GM19351 (cell line): ENCODE measurements around the gene CEP72.
"Not testable (repeated sequence)": the region's sequence is repeated elsewhere in the genome, so short reads cannot be mapped to it uniquely, and the experiment has no call there.

ENCODE experiments used
- ATAC-seq: cut with Tn5 transposase; IDR thresholded peaks from one replicate; pipeline ENCODE4 v1.9.1; 2021; ENCODE audit warnings: mild to moderate bottlenecking, moderate library complexity; ENCODE audit not compliant: unreplicated experiment

The CEP72 gene

DNA sequence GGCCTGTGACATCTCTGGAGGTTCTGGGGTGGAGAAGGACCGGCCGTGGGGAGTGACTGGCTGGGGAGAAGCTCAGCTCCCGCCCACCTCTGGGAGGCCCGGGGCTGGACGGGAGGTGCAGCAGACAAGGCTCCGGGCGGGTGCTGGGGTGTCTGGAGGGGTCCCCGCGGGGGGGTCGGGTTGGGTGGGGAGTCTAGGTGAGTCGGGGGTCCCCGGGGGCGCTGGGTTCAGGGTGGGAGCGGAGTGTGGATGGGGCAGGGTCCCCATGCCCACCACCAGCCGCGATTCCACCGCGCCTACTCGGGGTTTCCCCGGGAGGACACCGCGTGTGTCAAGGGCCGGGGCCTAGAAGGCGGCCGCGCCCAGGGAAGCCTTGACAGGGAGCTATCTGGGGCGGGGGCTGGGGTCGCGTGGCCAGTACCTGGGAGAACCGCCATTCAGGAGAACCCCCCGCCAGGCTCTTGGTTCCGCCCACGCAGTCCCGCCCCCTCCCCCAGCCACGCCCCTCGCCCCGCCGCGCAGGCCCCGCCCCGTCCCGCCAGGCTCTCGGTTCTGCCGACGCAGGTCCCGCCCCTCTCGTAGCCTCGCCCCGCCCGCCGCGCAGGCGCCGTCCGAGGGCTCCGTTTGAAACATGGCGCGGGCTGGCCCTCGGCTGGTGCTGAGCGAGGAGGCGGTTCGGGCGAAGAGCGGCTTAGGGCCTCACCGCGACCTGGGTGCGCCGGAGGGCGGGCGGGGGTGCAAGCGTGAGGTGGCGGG is at the start of gene CEP72:
Gene CEP72, plus strand, starts transcription at position 610 of the 756 bp plus-strand sequence. Its CDS starts 22 bp downstream, at position 632.
- peak; percentile 76 for ATAC-seq

DNA sequence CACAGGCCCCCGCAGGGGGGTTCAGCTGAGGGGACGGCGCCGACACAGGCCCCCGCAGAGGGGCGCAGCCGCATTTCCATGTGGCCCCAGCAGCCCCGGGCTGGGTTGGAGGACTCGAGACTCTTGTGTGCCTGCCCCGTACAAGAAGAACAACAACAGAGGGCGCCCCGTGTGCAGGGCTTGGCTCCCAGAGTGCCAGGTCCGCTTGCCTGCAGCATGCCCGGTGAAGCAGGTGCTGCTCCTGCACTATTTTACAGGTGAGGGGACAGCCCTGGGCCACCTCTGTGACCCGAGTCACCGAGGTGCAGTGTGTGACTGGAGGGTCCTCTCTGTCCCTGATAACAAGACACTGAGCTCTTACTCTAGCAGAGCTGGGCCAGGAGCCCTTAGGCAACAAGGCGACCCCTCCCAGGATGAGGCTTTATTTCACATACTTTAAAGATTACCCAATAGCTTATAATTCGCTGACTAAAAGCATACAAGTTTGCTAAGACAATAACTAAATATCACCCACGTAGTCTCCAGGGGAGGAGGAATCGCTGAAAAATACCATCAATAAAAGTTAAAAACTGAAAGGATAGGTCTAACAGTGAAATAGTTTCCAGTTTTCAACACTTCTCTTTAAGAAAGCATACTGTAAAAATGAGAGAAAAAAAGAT is 46.2 kb upstream of the CEP72 start:
- ATAC-seq: no peak

GRCh38 chr5:566636-567309 is 45.4 kb upstream of the CEP72 start:
- ATAC-seq: no peak

DNA sequence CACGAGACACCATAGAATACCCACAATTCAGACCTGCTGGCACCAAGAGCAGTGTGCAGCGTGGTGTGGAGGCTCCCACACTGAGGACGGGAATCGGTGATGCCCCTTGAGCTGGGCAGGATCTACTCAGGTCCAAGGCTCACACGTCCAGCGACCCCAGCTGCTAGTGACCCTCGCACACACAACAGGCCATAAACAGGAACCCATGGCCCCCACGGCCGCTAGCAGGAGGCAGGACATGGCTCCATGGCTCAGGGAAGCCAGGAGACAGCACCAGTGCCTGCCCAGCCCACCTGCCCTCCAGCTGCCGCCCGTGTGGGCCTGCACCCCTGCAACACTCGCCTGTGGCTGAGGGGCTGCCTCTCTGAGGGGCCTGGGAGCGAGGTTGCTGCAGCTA is 44.5 kb upstream of the CEP72 start:
- no peak for ATAC-seq

GRCh38 chr5:568061-568781 is 43.9 kb upstream of the CEP72 start:
- ATAC-seq: no peak

DNA sequence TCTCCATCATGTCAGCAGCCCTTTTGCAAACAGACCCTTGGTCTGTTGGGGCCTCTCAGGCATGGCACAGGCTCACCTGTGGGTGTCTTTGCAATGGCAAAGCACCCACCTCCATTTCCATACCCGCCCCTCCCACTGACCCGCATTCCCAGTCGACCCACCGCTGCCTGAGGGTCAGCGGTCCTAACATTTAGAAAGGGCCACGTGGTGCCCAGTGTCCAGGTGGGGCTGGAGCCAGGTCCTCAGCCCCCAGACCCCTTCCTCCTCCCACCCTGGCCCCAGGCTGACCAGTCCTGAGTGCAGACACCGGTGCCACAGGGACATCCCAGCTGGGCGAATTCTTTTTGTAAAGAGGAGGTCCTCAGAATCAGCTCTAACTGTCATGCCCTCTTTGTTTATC is 43.3 kb upstream of the CEP72 start:
- ATAC-seq: no peak

GRCh38 chr5:569358-569867 is 42.7 kb upstream of the CEP72 start:
- no peak for ATAC-seq

- no peak for ATAC-seq
These were observed 42.2 kb upstream of the CEP72 start for GRCh38 chr5:569868-570361.

DNA sequence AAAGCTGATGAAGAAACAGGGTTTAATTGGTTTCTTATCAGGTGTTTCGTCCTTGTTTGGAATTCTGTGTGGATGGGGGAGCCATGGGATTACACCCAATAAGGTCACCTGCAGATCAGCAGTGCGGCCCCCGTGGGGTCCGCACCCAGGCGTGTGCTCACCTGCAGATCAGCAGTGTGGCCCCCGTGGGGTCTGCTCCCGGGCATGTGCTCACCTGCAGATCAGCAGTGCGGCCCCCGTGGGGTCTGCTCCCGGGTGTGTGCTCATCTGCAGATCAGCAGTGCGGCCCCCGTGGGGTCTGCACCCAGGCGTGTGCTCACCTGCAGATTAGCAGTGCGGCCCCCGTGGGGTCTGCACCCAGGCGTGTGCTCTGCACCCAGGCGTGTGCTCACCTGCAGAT is 41.7 kb upstream of the CEP72 start:
- no peak for ATAC-seq

DNA sequence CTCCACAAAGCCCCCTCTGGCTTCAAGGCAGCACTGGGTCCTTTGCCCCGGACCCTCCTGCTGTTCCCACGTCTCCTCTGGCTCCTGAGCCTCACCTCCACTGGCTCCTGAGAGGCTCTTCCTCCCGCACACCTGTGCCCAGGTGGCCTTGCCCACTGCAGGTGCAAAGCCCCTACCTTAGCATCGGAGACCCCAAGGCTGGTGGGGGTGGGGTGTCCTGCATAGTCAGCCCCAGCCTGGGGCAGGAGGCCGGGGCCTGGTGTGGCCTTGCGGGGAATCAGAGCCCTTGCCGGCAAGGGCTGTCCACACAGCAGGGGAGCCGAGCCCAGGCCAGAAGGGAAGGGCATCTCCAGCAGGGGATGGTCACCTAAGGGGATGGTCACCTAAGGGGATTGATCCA is 41.3 kb upstream of the CEP72 start:
- no peak for ATAC-seq

GRCh38 chr5:571791-572190 is 40.3 kb upstream of the CEP72 start:
- ATAC-seq: no peak

- no peak for ATAC-seq
These were observed 39.6 kb upstream of the CEP72 start for GRCh38 chr5:572398-573019.

GRCh38 chr5:573206-573605 is 38.9 kb upstream of the CEP72 start:
- ATAC-seq: no peak

GRCh38 chr5:573976-574375 is 38.2 kb upstream of the CEP72 start:
- no peak for ATAC-seq

DNA sequence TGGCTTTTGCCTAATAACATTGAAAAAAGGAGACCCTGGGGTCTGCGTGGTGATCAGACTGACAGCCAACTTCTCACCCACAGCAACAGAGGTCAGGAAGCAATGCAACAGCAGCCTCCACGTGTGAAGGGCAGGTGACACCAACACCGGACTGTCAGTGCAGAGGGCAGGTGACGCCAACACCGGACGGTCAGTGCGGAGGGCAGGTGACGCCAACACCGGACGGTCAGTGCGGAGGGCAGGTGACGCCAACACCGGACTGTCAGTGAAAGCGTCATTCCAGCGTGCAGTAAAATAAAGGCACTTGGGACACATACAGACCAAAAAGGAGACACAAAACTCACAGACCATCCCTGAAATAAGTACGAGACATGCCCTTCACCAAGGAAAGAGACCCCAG is 37.2 kb upstream of the CEP72 start:
- ATAC-seq: no peak

DNA sequence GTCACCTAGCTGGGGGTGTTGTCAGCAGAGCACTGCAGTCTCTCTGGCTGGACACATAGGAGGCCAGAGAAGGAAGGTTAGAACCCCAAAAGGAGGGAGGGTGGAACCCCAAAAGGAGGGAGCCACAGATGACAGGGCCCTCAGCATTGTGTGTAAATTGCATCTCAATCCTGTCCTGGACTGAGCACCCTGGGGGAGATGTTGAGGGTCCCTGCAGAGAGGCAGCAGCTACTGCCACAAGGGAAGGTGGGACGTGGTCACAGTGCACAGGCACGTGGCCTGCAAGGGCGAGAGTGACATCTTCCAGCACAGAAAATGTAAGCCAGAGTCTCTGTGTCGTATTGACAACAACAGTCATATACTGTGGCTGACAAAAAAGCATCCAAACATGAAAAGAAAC is 36.5 kb upstream of the CEP72 start:
- no peak for ATAC-seq

DNA sequence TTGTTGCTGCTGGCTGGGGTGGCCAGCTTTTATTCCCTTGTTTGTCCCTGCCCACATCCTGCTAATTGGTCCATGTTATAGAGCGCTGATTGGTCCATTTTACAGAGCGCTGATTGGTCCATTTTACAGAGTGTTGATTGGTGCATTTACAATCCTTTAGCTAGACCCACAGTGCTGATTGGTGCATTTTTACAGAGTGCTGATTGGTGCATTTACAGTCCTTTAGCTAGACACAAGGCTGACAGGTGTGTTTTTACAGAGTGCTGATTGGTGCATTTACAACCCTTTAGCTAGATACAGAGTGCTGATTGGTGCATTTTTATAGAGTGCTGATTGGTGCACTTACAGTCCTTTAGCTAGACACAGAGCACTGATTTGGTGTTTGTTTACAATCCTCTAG is 34.9 kb upstream of the CEP72 start:
- ATAC-seq: not testable (repeated sequence)

DNA sequence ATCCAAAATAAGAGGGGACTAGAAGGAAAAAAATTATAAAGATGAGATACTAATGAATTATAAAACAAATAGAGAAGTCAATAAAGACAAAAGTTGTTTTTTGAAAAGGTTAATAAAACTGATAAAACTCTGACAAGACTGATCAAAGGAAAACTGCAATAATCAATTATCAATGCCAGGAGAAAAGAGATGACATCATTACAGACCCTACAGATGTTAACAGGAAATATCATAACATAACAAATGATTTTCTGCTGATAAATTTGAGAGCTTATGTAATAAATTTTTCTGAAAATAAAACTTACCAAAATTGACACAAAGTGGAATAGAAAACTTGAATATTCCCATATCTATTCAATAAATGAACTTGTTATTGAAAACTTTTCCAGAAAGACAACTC is 34.3 kb upstream of the CEP72 start:
- ATAC-seq: no peak

DNA sequence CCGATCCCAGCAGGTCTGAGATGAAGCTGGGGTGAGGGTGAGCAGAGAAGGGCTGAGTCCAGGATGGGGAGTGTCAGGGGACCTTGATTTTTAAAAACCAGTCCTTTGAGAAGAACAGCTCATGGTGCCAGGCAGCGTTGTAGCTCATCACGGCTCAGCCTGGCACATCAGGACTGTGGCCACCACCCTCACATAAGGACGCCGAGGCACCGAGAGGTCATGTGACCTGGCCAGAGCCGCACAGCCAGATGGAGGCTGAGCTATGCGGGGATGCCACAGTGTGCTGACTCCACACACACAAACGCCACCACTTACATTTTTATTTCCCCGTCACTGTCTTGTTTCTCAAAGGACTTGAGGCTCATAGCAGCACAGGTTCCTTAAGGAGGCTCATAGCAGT is 32.9 kb upstream of the CEP72 start:
- ATAC-seq: no peak

GRCh38 chr5:579746-580366 is 32.3 kb upstream of the CEP72 start:
- no peak for ATAC-seq
